HG03066 (cell line): ENCODE data around the gene MBNL2.

Experiments used
- ATAC-seq: cut with Tn5 transposase; IDR thresholded peaks from one replicate; pipeline ENCODE4 v1.9.1; 2021; ENCODE audit warnings: low read depth; ENCODE audit not compliant: unreplicated experiment

MBNL2 gene

DNA sequence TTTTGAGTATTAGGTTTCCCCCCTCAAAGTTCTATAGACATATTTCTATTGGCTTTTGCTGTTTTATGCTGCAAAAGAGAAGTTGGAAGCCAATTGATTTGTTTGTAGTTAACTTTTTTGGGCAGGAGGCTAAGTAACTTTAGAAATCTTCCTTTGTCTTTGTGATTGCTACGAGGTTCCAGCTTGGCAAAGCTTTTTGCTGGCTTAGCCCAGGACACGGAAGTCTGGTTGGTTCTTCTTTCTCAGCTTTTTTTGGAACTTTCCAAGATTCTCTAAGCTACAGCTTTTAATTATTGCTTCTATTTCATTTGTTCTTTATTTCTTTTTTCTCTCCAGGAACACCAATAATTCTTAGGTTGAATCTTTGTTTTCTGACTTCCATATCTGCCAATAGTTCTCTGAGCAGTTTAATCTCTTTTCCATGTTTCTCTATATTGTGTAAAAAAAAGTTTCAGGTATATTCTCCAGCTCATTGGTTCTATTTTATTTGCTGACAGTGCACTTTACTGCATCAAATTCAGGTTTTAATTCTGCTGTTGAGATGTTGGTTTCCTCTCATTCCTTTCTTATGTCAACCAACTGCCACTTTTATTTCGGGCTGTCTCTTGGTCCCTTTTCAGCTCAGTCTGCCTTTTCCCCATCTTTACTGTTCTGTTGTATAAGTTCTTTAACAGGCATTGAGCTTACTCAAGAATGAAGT is 27.8 kb downstream of the MBNL2 start:
- ATAC-seq = no peak

DNA sequence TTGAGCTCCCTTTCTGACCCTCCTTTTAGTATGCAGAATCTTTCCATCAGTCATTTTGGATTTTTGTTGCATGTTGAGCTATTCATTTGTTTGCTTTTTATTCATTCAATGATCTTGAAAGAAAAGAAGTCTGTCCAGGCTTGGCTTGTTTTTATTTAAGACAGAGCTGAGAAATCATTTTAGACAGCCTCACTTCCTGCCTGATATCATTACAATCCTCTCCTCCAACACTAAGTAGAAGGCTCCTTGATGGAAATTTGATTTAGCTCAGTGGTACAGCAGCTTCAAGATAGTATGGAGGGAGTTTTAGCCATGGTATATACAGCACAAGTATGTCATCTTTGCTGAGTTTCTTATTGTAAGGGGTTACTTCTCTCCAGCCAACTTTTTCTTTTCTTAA is 28.4 kb downstream of the MBNL2 start:
- no peak for ATAC-seq

DNA sequence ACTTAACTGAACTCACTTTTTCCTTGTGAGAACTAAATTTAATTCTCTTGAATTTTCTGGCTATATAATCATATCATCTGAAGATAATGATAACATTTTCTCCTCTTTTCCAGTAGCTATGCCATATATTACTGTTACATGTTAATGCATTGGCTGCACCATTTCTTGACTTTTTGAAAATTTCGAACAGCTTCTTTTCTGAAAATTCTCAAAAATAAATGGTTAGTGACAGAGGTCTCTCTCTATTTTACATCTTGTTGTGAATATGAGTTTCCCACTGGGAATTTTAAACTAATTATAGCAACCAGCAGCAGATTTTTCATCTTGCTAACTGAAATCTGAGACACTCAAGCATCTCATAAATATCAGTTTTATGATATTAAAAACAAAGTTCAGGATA is 30.6 kb downstream of the MBNL2 start:
- no peak for ATAC-seq

DNA sequence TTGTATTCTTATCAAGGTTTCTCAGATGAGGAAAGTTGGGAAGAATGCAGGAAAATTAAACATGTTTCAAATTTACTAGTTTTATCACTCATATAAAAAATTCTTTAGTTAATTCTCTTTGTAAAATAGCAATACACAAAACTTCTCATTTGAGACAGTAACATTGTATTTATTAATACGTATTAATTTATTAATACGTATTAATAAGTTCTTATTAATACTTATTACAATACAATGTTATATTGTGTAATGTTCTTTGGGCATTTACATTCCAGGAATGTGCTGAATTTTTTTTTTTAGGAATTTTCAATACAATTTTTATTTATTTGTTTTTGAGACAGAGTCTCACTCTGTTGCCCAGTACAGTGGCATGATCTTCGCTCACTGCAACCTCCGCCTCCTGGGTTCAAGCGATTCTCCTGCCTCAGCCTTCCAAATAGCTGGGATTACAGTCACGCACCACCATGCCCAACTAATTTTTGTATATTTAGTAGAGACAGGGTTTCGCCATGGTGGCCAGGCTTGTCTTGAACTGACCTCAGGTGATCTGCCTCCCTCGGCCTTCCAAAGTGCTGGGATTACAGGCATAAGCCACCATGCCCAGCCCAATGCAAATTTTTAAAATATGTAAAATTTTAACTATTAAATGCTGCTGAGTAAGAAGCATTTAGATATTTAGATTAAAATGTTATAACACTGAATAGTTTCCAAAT is 31.6 kb downstream of the MBNL2 start:
- no peak for ATAC-seq

DNA sequence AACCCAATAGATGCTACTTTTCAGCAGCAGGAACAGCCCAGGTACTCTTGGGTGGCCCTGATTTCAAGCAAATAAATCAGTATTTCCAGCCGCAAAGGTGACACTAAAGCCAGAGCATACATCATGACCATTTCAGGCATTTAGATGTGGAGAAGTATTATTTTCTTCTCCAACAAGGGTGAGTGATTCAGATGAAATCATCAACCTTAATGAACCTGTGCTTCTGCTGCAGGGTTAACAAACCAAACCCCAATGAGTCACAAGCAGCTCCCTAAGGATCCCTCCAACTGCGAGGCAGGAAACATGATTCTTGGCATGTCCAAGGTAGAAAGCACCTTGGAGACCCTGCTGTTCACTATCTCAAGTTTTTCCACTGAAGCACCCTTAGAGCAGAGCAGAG is 32.7 kb downstream of the MBNL2 start:
- no peak for ATAC-seq

DNA sequence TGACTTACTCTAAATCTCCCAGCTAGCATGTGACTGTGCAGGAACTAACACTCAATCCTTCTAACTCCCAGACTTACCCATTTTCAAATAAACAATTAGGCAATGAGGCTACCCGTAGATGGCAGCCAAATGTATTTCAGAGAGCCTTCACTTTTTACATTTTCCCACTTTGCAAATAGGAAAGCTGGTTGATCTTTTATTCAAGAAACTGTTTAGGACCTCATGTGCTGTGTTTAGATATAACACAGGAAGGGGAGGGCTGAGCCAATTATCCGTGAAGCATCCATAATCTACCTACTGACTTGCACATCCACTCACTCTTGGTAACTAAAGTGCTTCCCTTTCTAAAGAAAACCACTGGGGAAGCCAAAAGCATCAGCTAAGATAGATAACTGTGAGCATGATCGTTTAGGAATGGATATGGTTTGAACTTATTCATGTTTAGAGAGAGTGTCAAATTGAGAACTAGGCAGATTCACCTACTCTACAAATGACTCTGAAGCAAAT is 33.4 kb downstream of the MBNL2 start:
- no peak for ATAC-seq

DNA sequence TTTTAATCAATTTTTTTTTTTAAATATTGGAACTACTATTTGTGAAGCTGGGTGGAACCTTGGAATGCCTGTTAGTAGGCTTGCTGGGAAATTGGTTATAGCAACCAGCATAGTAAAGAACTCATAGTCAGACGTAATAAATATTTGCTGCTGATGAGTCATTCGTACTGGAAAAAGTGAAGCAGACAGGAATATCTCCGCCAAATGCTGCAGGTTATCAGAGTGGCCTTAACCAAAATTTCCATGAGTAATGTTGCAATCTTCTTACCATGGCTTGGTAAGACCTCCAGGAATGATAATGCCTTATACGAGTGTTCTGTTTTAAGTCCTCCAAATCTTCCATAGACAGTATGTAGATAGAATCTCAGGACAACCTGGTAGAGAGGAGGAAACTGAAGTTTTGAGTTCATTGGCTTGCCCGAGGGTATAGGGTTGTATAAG is 34.2 kb downstream of the MBNL2 start:
- no peak for ATAC-seq

DNA sequence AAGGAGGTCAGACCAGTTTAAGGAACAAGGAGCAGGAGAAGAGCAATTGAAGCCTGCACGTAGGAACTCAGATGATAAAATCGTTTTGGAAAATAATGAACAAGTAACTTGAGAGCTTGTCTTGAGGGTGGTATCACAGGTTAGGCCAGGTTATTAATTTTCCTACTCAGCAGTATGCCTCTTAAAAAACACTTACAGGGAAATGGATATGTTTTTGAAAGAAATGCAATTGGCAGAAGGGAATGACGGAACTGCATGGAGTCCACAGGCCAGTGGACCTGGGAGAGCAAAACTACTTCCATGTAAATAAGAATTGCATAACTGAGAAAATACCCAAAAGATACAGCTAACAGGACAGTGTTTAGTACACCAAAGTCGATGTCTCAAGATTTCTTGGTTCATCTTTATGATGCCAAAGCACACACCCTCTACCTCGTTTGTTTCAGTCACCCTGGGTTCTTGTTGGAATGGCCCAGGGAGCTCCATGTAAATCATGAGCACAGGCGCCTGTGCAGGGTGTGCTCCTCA is 35.2 kb downstream of the MBNL2 start:
- no peak for ATAC-seq

DNA sequence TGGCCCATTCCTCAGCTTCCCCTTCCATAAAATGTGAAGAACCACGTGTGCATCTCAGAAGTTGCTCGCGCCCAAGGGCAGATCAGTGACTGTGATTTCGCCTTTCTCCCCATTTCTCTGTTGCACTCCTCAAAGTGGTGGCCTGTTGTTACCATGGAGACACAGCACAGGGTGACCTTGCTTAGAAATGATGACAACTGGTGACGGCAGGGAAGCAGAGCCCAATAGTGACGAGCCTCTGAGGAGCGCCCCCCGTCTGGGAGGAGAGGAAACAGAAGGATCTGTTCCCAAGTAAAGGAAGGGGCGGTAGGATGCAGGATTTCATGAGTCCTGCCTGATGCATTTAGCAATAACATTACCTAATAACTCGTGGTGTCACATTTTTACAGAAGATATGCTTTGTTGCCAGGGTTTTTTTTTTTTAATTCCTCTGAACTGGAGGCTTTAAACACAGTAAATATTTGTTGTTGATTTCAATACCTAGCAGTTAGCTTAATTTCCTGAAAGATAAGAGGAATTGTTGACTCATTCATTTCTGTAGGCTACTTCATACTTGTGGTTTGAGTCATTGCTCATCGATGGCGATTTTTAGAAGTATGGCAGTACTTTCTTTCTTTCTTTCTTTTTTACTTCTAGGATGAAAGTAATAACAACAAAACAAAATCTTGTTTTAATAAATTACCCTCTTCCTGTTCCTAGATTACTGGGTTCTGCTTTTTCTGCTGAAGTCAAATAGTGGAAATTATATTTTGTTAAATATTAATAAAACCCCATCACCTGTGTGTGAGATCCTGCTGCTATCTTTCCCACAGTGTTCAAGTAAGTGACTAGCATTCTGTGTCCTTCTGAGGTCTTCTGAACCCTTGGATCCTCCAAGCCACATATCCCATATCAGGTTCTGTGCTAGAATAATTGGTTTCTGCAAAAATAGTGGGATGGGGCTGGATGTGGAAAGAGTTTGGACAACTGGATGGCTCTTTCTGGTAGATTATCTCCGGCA is 36.0 kb downstream of the MBNL2 start:
- peak; percentile 62 for ATAC-seq

DNA sequence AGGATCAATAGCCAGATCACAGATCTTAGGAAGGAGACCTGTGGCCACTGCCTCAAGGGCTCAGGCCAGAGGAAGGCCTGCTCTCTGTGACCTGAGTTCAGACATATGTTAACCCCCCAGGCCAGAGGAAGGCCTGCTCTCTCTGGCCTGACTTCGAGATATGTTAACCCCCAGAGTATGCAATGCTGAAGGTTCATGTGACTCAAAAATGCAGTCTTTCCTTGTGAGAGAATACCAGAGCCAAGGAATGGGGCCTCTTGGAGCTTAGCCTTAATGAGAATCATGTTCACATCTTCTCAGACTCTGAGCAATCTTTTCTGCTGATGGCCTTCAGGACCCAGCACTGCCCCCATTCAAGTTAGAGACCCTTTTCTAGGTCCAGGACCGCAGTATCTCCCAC is 36.7 kb downstream of the MBNL2 start:
- no peak for ATAC-seq

DNA sequence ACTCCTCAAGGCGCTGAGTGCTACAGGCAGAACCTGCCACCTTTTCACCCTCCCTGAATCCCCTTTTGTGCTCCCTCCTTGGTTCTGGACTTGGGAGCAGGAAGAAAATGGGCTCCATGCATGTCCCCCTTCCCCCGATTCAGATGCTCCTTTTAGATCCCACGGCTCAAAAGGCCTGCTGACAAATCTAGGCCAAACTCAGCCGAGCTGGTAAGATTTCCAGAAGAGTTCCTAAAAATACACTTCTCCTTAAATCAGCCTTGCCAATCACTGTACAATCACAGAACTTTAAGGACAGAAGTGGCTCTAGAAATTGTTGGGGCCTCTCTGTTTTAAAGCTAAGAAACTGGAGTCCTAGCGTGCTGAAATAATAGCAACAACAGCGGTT is 37.3 kb downstream of the MBNL2 start:
- no peak for ATAC-seq

DNA sequence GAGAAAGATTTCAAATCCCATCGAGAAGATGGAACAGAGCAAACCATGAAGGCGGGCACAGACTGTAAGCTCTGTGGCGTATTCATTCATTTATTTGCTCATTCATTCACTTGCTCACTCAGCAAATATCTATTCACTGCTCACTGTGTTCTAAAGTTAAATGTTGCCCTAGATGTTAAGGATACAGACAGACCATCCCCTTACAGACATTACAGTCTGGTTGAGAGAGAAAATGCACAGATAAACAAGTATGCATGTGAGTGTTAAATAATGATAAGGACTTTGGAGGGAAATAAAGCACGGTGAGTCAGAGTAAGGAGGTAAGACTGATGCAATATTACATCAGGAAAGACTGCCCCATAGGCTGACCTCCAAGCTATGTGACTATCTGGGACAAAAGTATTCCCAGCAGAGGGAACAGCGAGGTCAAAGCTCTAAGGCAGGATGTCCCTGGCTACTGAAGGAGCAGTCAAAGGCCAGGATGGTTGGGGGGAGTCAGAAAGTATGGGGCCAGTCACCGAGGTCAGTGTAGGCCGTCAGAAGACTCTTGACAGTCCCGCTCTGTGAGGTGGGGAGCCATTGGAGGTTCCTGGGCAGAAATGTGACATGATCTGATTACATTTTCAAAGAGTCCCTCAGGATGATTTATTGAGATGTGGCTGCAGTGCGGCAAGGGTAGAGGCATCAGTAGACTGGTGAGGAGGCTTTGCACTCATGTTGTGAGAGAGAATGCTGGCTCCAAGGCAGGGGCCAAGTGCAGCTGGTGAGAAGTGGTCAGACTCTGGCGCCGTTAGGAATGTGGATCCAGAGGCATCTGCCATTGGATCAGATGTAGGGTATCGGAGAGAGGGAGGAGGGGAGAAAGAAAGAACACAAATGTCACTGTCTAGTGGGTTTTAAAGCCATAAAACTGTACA is 37.9 kb downstream of the MBNL2 start:
- ATAC-seq = no peak

DNA sequence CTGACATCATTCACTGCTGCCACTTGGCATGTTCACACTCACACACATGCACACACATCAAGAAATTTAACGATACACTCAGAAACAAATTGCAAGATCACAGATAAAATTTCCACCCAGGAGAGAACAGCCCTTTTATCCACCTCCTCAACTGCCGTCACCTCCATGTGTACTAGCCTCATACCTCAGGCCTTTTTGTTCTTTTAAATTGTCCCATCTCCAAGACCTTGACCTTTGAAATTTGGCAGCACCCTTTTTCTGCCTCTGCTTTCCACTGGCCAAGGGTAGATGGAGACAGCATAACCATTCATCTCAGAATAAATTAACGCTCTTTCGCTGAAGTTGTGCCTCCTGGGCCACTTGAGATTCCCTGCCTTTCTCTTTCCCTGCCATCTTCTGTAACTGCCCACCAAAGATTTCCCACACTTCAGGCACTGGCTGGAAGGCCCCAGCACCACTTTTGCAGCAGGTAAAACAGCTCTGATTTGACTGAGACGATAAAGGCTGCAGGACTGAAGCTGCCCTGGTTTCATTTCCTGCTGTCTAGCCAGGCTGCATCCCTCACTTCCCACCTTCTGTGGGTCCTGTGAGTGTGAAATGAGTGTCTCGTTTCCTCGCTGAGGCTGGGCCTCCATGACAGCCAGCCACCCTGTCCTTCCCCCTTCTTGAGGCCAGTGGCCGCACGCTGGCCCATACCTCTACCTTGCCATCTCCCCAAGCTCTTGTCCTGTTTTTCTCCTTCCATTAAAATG is 39.3 kb downstream of the MBNL2 start:
- ATAC-seq = peak; percentile 61

DNA sequence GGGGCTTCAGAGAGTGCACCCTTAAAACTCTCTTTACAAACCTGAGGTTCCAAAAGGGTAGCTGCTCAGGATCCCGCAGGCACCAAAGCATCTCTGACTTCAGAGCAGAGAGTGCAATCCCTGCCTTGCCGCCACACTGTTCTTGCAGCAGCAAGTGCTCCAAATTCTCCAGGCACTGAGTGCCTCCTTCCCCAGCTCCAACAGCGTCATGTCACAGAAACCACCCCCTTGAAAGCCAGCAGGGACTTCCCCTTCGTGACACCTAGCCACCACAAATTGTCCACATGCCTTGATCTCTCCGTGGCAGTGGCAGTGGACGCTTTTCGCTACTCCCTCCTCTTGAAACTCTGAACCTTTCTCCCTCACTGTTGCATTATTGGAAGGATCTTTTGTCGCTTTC is 39.9 kb downstream of the MBNL2 start:
- no peak for ATAC-seq

DNA sequence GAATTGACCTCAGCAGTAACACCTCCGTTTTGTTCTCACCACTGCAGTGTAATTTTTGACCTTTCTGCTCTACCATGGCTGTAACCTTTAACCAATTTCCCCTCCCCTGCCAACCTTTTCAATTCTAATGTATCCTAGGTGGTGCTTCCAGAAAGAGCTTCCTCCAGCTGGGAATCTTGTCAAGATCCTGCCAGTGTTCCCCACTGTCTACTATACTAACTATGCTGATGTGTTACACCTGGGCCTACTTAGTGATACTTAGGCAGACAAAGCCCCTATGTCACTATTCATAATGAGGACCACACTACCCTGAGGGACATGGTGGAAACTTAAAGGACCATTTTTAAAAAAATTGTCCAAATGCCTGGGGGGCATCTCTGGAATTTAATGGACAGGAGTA is 41.0 kb downstream of the MBNL2 start:
- ATAC-seq = no peak

DNA sequence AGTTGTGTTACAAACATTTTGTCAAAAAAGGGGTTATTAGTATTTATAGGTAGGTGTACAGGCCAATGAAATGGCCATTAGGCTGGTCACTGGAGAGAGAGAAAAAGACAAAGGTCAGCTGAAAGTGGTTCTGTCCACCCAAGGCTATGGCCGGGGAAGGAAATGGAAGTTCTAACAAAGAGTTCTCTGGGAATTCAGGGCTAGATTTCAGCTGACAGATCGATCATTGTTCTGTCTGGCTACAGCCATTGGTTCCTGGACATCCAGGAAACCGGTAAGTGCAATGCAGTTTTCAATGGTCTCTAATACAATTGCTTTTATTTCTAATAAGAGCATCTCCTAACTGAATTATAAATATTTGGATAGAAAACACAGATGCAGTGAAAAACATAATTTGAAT is 42.5 kb downstream of the MBNL2 start:
- no peak for ATAC-seq

DNA sequence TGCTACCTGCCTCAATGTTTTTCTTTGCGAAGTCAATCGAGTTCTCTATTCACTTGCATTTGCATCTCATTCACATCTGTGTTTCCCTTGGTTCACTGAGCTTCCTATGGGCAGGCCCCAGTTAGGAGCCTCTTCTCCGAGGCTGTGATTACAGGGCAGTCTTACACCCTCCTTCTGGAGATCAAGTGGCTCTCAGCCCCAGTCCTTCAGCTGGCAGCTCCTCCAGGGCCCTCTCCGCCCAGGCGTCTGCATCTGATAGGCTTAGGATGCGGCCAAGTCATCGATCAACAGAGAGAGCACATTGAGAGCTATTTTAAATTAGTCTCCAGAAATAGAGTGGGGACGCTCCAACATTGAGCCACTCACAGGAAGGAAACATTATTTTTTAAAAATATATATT is 44.2 kb downstream of the MBNL2 start:
- no peak for ATAC-seq

DNA sequence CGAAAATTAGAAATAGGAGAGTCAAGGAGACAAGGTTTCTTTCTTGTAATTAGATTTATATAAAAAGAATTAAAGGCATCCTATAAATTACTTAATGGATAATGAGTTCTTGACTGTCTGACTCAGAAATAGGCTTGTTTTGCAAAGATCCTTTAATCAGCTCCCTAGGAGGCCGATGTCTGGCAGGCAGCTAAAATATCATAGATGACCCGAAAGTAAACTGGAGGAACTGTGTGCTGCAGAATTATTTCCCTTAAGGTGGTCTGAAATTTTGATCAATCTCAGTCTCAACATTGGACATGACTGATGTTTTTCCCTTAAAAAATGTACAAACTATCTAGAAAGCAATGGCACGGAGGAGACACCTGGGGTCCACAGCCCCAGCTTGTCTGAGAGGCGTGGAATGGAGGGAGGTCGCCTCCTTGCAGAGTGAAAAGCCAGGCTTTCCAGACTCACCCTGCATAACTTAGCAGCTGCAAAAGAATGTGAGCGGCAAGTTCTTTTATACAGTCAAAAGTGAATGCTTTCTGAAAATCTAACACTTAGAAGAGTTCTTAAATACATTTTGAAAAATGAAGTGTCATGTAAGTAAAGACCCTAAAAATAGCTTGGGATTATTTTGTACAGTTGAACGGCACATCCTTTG is 44.8 kb downstream of the MBNL2 start:
- ATAC-seq = no peak
